H1 (cell line): ENCODE data around the gene TGFBRAP1. TPM values are rescaled to one million over a fixed set of nuclear protein-coding genes. Genes with fewer than 3 reads are reported as not detected.

Source experiments
- BACH1 ChIP-seq: IDR thresholded peaks from 2 replicates; pipeline ENCODE4 v1.6.1; 2012; ENCODE audit warnings: low read length, improper control_type of control experiment
- GABPA ChIP-seq: IDR thresholded peaks from 2 replicates; pipeline ENCODE4 v1.6.1; 2011; ENCODE audit warnings: mild to moderate bottlenecking, low read length, moderate library complexity, borderline replicate concordance; ENCODE audit not compliant: insufficient read depth
- MAX ChIP-seq: IDR thresholded peaks from 2 replicates; pipeline ENCODE4 v1.6.1; 2012; ENCODE audit warnings: inconsistent platforms
- RNF2 ChIP-seq: fragments of 200-900, 300-1000 bp; sonication (generic); IDR thresholded peaks from 2 replicates; pipeline ENCODE4 v1.7.1; 2016; ENCODE audit warnings: borderline replicate concordance, low read depth, mild to moderate bottlenecking, antibody characterized with exemption, low read length; ENCODE audit not compliant: poor library complexity, severe bottlenecking; ENCODE audit errors: missing control alignments
- polyA plus RNA-seq, 7 experiments: library from polyadenylated mRNA; depleted of rRNA in 3 of 7; stranded (reverse) in 5 of 7; unstranded in 2 of 7; fragments of >200 nt in 5 of 7; fragments of 200-250 nt in 2 of 7; gene quantifications; 1 replicate in 5 of 7; 2 replicates in 1 of 7; 4 replicates in 1 of 7; pipeline versions ENCODE4 v1.2.1 to v1.2.3, GENCODE V29; 2011 to 2013; ENCODE audit warnings: missing spikeins in 2 of 7, mixed read lengths in 2 of 7
- total RNA-seq: library from RNA; stranded (reverse); fragmentation: NEBNext Ultra II Directional; extraction: Animal tissue kit (Norgen Biotek cat#: 25700); gene quantifications from 2 replicates; pipeline ENCODE4 v1.2.1, GENCODE V29; 2021

The TGFBRAP1 gene
- total and polyA plus RNA-seq, 2 of the 8 experiments (the other 6 are each of a cell fraction or from before 2014, with no cell fraction given): 11.2 to 20.2 TPM

GRCh38 chr2:105235388-105236059 is 94.0 kb downstream of the TGFBRAP1 start (continued):
- TF ChIP-seq RNF2: no peak
- TF ChIP-seq BACH1: no peak
- TF ChIP-seq MAX: no peak
- no peak for TF ChIP-seq GABPA
- TF ChIP-seq, all 59 proteins: peak for 5
